ENCODE measurements around the gene TRMT112.

GRCh38 chr11:64304032-64304315, 13.4 kb downstream of the TRMT112 start:
- no peak for TF ChIP-seq CTCF (conservative IDR thresholded peaks at IDR 0.05; ENCODE audit: low read length)
- TF ChIP-seq EZH2phosphoT487 (IDR thresholded peaks at IDR 0.05; ENCODE audit: borderline replicate concordance, low read depth, low read length): no peak

Data from OCI-LY7 (cell line).